ENCODE results near the gene GRID2. TPM values are rescaled to one million over a fixed set of nuclear protein-coding genes. Genes with fewer than 3 reads are reported as not detected.

GRID2 gene
- total and polyA plus RNA-seq, 9 of the 15 experiments (the other 6 are each of a cell fraction or from before 2014, with no cell fraction given) = 0.04 TPM; not detected in 7

DNA sequence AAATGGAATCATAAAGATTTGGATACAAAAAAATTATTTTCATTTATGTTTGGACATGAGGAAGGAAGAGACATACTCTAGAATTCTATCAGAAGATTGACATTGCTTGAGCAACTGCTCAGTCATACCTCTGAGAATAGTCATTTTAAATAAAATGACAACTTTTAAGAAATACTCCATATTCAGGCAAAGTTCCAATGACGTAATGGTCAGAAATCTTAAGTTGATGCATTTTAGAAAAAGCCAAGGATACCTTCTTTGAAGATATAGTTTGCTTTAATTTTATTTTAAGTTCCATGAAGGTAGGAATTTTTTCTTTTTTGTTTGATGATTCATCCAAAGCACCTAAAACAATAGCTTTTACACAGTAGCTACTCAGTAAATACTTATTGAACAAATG is 1414.5 kb downstream of the GRID2 start:
- no peak for FAIRE-seq
- no TSS peak for BruUV-seq (replicated peaks)
- Histone ChIP-seq H3K9ac (ENCODE audit: insufficient read depth in 1 of 2, low read depth in 2 of 2, low read length in 2 of 2) (no peak overlapping the region), H3K36me3 (ENCODE audit: control insufficient read depth, insufficient read depth, low read length) (no peaks in the 10 kb centered on the region), H3K27ac (ENCODE audit: extremely low read depth, low read depth, low read length) (no peak overlapping the region), H3K4me2 (ENCODE audit: insufficient read depth, low read length) (no peak overlapping the region), H3K9me1 (ENCODE audit: control insufficient read depth, insufficient read depth, low read length) (no peaks in the 10 kb centered on the region), H3K4me1 (replicated peaks in 1 of 2; ENCODE audit: control insufficient read depth in 2 of 2, insufficient read depth in 2 of 2, low read length in 2 of 2) (no peaks in the 10 kb centered on the region), H3K79me2 (ENCODE audit: control insufficient read depth, insufficient read depth, low read length) (no peaks in the 10 kb centered on the region), H3K4me3 (no peak overlapping the region), H3K27me3 (ENCODE audit: control insufficient read depth in 2 of 2, insufficient read depth in 2 of 2, low read length in 2 of 2) (no peaks in the 10 kb centered on the region), H4K20me1 (replicated peaks; ENCODE audit: control insufficient read depth, insufficient read depth, low read length) (no peaks in the 10 kb centered on the region), H2AFZ (ENCODE audit: low read depth, low read length) (no peak overlapping the region), H3K9me3 (replicated peaks; ENCODE audit: control insufficient read depth, insufficient read depth, low read depth, low read length) (no peaks in the 10 kb centered on the region; the same call in 1 of the 2 replicates)
- ChIA-PET CTCF (ENCODE audit: low intra/inter-chr PET ratio) (no interaction called here), POLR2A (no interaction called here)
- DNase-seq (ENCODE audit: extremely low read depth in 1 of 4, low spot score in 3 of 4) = no peak
- intact Hi-C loops (cut with micrococcal nuclease) (no loop called here), in situ Hi-C loops (cut with MboI) (no loop called here)
- WGBS (ENCODE audit: insufficient coverage, low coverage, missing lambda C conversion rate) = 0% methylated on average over 1 of the region's 1 CpG
- no peak for ATAC-seq
- TF ChIP-seq ERF (CRISPR knock-in tag; IDR thresholded peaks at IDR 0.05) (no peak), ZSCAN29 (IDR thresholded peaks at IDR 0.05) (no peak), SP1 (CRISPR knock-in tag; IDR thresholded peaks at IDR 0.05) (no peak), BACH1 (tag; IDR thresholded peaks at IDR 0.05) (no peak), PRMT5 (CRISPR knock-in tag; IDR thresholded peaks at IDR 0.05) (no peak), SREBF1 (IDR thresholded peaks at IDR 0.05; ENCODE audit: borderline replicate concordance, low read depth, low read length) (no peak), HOXB6 (CRISPR knock-in tag; IDR thresholded peaks at IDR 0.05; ENCODE audit: borderline replicate concordance) (no peak)
- TF ChIP-seq, protein P1, sequence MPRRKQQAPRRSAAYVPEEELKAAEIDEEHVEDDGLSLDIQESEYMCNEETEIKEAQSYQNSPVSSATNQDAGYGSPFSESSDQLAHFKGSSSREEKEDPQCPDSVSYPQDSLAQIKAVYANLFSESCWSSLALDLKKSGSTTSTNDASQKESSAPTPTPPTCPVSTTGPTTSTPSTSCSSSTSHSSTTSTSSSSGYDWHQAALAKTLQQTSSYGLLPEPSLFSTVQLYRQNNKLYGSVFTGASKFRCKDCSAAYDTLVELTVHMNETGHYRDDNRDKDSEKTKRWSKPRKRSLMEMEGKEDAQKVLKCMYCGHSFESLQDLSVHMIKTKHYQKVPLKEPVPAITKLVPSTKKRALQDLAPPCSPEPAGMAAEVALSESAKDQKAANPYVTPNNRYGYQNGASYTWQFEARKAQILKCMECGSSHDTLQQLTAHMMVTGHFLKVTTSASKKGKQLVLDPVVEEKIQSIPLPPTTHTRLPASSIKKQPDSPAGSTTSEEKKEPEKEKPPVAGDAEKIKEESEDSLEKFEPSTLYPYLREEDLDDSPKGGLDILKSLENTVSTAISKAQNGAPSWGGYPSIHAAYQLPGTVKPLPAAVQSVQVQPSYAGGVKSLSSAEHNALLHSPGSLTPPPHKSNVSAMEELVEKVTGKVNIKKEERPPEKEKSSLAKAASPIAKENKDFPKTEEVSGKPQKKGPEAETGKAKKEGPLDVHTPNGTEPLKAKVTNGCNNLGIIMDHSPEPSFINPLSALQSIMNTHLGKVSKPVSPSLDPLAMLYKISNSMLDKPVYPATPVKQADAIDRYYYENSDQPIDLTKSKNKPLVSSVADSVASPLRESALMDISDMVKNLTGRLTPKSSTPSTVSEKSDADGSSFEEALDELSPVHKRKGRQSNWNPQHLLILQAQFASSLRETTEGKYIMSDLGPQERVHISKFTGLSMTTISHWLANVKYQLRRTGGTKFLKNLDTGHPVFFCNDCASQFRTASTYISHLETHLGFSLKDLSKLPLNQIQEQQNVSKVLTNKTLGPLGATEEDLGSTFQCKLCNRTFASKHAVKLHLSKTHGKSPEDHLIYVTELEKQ (CRISPR knock-in tag; IDR thresholded peaks at IDR 0.05) = no peak
- TF ChIP-seq, protein P2, sequence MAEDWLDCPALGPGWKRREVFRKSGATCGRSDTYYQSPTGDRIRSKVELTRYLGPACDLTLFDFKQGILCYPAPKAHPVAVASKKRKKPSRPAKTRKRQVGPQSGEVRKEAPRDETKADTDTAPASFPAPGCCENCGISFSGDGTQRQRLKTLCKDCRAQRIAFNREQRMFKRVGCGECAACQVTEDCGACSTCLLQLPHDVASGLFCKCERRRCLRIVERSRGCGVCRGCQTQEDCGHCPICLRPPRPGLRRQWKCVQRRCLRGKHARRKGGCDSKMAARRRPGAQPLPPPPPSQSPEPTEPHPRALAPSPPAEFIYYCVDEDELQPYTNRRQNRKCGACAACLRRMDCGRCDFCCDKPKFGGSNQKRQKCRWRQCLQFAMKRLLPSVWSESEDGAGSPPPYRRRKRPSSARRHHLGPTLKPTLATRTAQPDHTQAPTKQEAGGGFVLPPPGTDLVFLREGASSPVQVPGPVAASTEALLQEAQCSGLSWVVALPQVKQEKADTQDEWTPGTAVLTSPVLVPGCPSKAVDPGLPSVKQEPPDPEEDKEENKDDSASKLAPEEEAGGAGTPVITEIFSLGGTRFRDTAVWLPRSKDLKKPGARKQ (CRISPR knock-in tag; IDR thresholded peaks at IDR 0.05) = no peak
- TF ChIP-seq, protein P3, sequence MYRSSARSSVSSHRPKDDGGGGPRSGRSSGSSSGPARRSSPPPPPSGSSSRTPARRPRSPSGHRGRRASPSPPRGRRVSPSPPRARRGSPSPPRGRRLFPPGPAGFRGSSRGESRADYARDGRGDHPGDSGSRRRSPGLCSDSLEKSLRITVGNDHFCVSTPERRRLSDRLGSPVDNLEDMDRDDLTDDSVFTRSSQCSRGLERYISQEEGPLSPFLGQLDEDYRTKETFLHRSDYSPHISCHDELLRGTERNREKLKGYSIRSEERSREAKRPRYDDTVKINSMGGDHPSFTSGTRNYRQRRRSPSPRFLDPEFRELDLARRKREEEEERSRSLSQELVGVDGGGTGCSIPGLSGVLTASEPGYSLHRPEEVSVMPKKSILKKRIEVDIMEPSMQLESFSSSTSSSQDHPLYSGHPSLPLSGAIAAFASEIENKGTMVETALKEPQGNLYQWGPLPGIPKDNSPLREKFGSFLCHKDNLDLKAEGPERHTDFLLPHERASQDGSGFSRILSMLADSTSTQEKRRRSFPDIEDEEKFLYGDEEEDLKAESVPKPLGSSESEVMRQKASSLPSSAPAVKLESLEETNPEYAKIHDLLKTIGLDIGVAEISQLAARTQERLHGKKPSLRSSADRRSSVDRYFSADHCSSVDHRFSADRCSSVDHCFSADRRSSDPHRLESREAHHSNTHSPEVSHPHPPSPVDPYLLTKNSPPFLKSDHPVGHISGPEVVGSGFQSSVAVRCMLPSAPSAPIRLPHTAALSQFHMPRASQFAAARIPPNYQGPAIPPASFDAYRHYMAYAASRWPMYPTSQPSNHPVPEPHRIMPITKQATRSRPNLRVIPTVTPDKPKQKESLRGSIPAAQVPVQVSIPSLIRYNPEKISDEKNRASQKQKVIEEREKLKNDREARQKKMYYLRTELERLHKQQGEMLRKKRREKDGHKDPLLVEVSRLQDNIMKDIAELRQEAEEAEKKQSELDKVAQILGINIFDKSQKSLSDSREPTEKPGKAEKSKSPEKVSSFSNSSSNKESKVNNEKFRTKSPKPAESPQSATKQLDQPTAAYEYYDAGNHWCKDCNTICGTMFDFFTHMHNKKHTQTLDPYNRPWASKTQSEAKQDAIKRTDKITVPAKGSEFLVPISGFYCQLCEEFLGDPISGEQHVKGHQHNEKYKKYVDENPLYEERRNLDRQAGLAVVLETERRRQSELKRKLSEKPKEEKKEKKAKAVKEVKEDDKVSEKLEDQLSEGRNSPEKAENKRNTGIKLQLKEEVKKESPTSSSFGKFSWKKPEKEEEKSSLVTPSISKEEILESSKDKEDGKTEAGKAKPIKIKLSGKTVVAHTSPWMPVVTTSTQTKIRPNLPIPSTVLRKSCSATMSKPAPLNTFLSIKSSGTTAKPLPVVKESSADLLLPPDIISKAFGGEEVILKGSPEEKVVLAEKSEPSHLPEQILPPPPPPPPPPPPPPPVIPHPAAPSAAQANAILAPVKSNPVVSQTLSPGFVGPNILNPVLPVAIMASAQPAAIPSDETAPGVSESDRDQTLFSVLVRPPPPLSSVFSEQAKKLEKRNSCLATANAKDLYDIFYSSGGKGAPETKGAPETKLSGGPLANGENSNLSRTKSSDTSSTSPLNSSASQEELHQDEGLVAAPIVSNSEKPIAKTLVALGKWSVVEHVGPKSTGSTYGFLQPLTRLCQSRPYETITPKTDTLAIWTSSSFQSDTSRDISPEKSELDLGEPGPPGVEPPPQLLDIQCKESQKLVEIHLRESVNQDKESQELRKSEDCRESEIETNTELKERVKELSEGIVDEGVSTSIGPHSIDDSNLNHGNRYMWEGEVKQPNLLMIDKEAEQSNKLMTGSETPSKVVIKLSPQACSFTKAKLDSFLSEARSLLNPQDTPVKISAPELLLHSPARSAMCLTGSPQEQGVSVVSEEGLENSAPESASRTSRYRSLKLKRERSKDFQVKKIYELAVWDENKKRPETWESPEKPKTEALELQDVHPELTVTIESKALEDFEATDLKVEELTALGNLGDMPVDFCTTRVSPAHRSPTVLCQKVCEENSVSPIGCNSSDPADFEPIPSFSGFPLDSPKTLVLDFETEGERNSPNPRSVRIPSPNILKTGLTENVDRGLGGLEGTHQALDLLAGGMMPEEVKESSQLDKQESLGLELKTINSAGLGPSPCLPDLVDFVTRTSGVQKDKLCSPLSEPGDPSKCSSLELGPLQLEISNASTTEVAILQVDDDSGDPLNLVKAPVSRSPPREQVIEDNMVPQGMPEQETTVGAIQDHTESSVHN (IDR thresholded peaks at IDR 0.05; ENCODE audit: borderline replicate concordance in 1 of 2, low read depth in 1 of 2) = no peak
